ENCODE results near the gene WNT4.

Gene WNT4

GRCh38 chr1:22107126-22107525 lies 35.8 kb downstream of the WNT4 start:
- peak; percentile 40 for DNase-seq

- no peak for DNase-seq
Measured at GRCh38 chr1:22105611-22106207, 37.2 kb downstream of the WNT4 start.

- DNase-seq: no peak
Measured at GRCh38 chr1:22104865-22105437, 37.9 kb downstream of the WNT4 start.

- DNase-seq: no peak
Measured at GRCh38 chr1:22104094-22104493, 38.8 kb downstream of the WNT4 start.

- DNase-seq: no peak
Measured at GRCh38 chr1:22102746-22103145, 40.2 kb downstream of the WNT4 start.

- DNase-seq: no peak
Measured at GRCh38 chr1:22101995-22102394, 40.9 kb downstream of the WNT4 start.

GRCh38 chr1:22101199-22101598 lies 41.7 kb downstream of the WNT4 start:
- no peak for DNase-seq

GRCh38 chr1:22100168-22100567 lies 42.7 kb downstream of the WNT4 start:
- DNase-seq: no peak

- no peak for DNase-seq
Measured at GRCh38 chr1:22098752-22099151, 44.1 kb downstream of the WNT4 start.

- DNase-seq: no peak
Measured at GRCh38 chr1:22096463-22096862, 46.4 kb downstream of the WNT4 start.

GRCh38 chr1:22096036-22096435 lies 46.9 kb downstream of the WNT4 start:
- DNase-seq: no peak

GRCh38 chr1:22093513-22093912 lies 49.4 kb downstream of the WNT4 start:
- no peak for DNase-seq

- peak; percentile 70 for DNase-seq
Measured at GRCh38 chr1:22092026-22092768, 50.7 kb downstream of the WNT4 start.

- no peak for DNase-seq
Measured at GRCh38 chr1:22090867-22091266, 52.0 kb downstream of the WNT4 start.

GRCh38 chr1:22089787-22090186 lies 53.1 kb downstream of the WNT4 start:
- DNase-seq: no peak

- DNase-seq: no peak
Measured at GRCh38 chr1:22089134-22089571, 53.7 kb downstream of the WNT4 start.

- DNase-seq: no peak
Measured at GRCh38 chr1:22088331-22088730, 54.6 kb downstream of the WNT4 start.

GRCh38 chr1:22080191-22080590 lies 62.7 kb downstream of the WNT4 start:
- DNase-seq: no peak

GRCh38 chr1:22078133-22078532 lies 64.8 kb downstream of the WNT4 start:
- no peak for DNase-seq

- DNase-seq: no peak
Measured at GRCh38 chr1:22077728-22078127, 65.2 kb downstream of the WNT4 start.

- no peak for DNase-seq
Measured at GRCh38 chr1:22076346-22076745, 66.6 kb downstream of the WNT4 start.

GRCh38 chr1:22075718-22076117 lies 67.2 kb downstream of the WNT4 start:
- DNase-seq: no peak

- DNase-seq: no peak
Measured at GRCh38 chr1:22074803-22075202, 68.1 kb downstream of the WNT4 start.

GRCh38 chr1:22071511-22071910 lies 71.4 kb downstream of the WNT4 start:
- no peak for DNase-seq
